ENCODE data around the gene LTBP2.

DNA sequence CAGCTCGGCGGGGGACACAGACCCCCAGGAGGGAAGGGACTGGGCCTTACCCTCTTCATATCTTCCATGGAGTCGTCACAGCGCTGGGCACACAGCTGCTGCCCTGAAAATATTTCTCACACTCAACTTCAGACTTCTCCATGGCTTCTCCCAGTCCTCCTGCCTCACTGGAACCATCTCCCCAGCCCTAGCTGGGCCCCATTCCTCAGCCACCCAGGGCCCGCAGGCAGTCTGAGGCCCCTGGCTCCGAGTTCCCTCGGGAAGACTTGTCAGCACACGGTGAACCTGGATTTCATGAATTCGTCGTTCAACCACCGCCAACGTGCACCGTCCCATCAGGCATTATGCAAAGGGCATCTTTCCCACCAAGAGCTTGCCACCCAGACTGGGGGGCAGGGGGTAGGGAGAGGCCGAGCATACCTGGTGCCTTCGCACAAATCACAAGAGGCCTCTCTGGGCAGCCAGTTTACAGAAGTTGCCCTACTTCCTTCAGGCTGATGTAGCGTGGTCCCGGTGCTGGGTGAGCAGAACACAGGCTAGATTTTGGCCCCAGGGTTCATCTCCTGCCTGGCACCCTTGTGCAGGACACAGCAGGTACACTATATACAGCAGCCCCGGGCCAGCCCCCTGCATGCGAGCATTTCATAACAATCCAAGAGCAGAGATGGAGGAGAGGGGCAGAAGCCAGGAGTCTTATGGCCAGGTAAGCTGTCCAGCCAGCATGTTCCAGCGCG lies 44.2 kb downstream of the LTBP2 start:
- TF ChIP-seq POLR2A (IDR thresholded peaks at IDR 0.05; ENCODE audit: low read length), result no peak
- TF ChIP-seq GATA1 (IDR thresholded peaks at IDR 0.05; ENCODE audit: low read depth, low read length), result no peak
